D721Med (cell line): ENCODE results near the gene LIMS4.
"Not testable (repeated sequence)": the region's sequence is repeated elsewhere in the genome, so short reads cannot be mapped to it uniquely, and the experiment has no call there.

Experiments
- DNase-seq: peaks from one replicate; pipeline ENCODE4 v3.0.0; 2011; ENCODE audit warnings: low spot score; ENCODE audit not compliant: insufficient read length
- FAIRE-seq: peaks from 2 replicates; lab custom pipeline; 2011; peaks lifted over from hg19 to GRCh38; lab: Jason Lieb, UNC

Gene LIMS4

GRCh38 chr2:110472171-110473058 is at the start of gene LIMS4:
LIMS4 (minus strand) TSS chr2:110472816; CDS start chr2:110472778, 38 bp downstream.
- DNase-seq, FAIRE-seq: not testable (repeated sequence)

DNA sequence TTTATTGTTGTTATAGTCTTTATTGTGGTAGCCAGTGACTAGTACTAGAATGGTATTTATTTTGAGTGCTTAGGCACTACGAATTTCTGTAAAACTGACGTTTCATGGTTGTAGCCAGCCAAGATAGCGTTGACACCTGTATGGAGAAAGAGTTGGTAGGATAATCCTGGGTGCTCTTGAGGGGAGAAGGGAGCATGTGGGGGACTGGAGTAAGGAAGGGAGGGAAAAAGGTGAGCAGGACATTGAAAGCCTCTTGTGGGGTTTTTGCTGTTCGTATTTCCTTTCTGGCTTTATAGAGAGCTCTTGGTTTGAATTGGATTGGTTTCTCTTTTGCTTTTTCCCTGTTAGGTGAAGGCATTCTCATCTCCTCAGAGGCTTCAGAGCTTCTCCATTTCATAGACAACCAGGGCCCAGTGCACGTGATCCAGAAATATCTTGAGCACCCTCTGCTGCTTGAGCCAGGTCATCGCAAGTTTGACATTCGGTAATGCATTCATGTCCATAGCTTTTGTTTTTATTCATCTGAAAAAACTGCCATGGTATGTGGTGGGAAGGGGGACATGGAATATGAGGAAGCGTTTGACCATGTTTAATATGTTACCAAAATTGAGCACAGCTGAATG is 27.2 kb upstream of the LIMS4 start:
- not testable (repeated sequence) for FAIRE-seq, DNase-seq

GRCh38 chr2:110496027-110496426 is 23.4 kb upstream of the LIMS4 start:
- FAIRE-seq = not testable (repeated sequence)

DNA sequence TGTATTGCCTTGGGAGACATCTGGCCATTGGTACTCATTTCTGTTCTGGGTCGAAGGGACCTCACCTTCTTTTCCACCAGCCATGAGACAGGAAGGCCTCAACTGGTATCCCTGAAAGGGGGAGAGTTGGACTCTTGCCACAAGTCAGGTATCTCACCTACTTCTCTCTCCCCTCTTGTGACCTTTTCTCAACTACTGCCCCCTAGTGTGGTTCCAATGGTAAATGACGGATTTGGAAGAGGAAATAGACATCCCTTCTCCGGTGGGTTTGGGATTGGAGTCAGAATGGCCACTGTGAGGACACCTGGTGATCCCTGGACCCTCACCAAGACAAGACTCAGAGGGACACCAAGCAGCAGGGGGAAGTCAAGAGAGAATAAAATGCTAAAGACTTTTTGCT is 21.9 kb upstream of the LIMS4 start:
- FAIRE-seq, DNase-seq: not testable (repeated sequence)

More at GRCh38 chr2:110496027-110496426, 23.4 kb upstream of the LIMS4 start:
- DNase-seq = not testable (repeated sequence)

DNA sequence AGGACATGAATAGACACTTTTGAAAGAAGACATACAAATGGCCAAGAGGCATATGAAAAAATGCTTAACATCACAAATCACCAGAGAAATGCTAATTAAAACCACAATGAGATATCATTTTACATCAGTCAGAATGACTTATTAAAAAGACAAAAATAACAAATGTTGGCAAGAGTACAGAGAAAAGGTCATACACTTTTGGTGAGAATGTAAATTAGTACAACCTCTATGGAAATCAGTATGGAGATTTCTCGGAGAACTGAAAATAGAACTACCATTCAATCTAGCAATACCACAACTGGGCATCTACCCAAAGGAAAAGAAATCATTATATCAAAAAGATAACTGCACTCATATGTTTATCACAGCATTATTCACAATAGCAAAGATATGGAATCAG is 16.4 kb upstream of the LIMS4 start:
- not testable (repeated sequence) for FAIRE-seq, DNase-seq

- FAIRE-seq = not testable (repeated sequence)
Measured at GRCh38 chr2:110482697-110483096, 10.1 kb upstream of the LIMS4 start.

GRCh38 chr2:110481200-110481599 is 8.6 kb upstream of the LIMS4 start:
- not testable (repeated sequence) for DNase-seq, FAIRE-seq

More at GRCh38 chr2:110482697-110483096, 10.1 kb upstream of the LIMS4 start:
- not testable (repeated sequence) for DNase-seq

DNA sequence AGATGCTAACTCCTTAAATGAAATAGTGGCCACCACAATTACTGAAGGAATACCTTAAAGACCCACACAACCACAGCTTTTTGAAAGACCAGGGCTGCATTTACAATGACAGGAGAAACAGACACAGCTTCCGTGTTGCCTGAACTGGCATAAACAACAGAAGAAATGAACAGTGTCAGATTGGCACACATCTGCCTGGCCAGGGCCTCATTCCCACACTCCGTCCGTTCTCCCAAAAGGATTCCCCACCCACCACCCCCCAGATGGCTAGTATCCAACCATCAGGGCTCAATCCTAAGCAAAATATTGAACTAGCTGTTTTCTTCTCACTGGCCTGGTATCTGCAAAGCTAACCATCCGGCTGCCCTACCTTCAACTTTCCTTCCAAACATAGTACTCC is 7.5 kb upstream of the LIMS4 start:
- not testable (repeated sequence) for DNase-seq, FAIRE-seq

- FAIRE-seq, DNase-seq: not testable (repeated sequence)
Measured at GRCh38 chr2:110477370-110477769, 4.8 kb upstream of the LIMS4 start.

DNA sequence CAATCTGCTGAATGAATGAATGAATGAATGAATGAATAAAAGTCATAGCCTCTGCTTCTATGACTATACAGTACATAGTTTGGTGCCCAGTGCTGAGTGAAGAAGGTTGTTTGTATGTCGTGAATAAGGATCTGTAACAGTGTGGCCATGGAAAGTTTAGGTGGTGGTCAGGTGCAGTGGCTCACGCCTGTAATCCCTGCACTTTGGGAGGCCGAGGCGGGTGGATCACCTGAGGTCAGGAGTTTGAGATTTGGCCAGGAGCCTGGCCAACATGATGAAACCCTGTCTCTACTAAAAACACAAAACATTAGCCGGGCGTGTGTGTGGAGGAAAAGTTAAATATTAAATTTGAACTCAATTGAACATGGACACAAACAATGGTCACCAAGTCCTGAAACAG is 4.3 kb upstream of the LIMS4 start:
- not testable (repeated sequence) for FAIRE-seq

GRCh38 chr2:110475627-110476359 is 3.2 kb upstream of the LIMS4 start:
- DNase-seq, FAIRE-seq: not testable (repeated sequence)

More for the DNA sequence above, 4.3 kb upstream of the LIMS4 start:
- DNase-seq = not testable (repeated sequence)

- not testable (repeated sequence) for DNase-seq, FAIRE-seq
Measured at GRCh38 chr2:110474898-110475297, 2.3 kb upstream of the LIMS4 start.

DNA sequence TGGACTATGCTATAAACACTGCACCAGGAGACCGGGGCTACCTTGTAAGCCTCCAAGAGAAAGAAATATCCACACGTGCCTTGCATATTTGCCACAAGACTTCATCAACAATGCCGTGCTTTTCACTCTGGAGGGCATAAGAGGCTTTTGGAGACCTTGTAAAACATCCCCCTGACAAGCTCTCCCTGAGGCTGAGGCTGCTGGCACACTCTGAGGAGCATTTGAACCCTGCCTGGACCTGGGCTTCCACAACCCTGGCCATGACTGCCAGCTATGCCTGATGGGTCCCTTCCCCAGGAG is 393 bp upstream of the LIMS4 start:
- FAIRE-seq, DNase-seq: not testable (repeated sequence)

DNA sequence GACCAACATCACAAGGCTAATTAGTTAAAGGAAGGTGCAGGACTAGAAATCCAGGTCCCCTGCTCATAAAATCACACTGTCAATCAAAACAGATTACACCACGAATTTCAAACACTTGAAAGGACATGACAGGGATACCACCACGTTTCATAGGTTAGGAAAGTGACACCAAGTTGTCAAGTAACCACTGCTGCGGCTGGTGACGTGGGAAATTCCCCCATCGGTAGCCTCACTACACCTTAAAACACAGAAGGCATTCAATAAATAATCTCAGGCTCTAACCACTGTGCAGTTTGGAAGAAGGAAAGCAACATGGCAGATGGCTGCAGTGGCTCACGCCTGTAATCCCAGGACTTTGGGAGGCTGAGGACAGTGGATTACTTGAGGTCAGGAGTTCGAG is 3.7 kb downstream of the LIMS4 start:
- not testable (repeated sequence) for FAIRE-seq, DNase-seq

DNA sequence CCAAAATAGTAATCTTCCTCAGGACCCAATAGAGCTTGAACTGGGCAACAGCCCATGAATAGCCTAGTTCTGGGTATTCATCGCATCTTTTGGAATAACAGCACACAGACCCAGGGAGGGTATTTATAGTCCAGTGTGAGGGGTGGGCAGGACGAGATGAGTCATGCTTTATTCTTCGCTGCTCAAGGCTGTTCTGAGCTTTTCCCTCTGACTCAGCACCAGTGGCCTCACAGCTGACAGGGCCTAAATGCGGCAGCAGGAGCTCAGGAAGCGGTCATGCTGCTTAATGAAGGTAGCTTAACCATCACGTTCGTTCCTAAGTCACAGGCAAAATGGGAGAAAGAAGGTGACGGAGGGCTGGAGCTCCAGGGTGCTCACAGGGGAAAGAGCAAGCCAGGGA is 7.3 kb downstream of the LIMS4 start:
- not testable (repeated sequence) for DNase-seq

DNA sequence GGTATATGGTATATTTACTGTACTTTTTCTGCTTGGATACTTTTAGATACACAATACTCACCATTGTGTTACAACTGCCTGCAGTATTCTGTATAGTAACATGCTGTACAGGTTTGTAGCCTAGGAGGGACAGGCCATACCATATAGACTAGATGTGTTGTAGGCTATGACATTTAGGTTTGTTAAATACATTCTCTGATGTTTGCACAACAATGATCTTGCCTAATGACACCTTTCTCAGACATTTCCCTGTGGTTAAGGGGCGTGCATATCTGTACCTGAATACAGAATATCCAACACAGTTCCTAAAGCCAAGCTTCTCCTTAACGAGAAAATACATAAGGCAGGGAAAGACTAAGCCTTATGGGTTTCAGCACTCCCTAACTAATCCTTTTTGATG is 10.2 kb downstream of the LIMS4 start:
- not testable (repeated sequence) for DNase-seq, FAIRE-seq

More for the DNA sequence above, 7.3 kb downstream of the LIMS4 start:
- FAIRE-seq = not testable (repeated sequence)

DNA sequence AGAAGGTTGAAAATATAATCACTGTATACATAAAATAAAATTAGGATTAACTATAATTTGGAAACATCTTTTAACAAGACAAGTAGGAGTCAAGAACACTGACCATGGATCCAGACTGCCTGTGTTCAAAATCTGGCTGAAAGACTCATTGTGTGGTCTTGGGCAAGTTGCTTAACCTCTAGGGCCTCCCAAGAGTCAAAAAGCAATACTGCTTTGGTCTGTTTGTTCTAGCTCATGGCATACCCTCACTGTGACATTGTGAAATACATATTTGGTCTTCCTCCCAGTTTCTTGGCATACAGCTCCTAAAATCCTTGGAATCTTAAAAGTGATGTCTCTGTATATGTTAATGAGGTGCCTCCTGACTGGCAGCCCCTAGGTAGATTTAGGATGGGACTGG is 12.3 kb downstream of the LIMS4 start:
- not testable (repeated sequence) for FAIRE-seq, DNase-seq

GRCh38 chr2:110457214-110457590 is 15.4 kb downstream of the LIMS4 start:
- DNase-seq, FAIRE-seq: not testable (repeated sequence)

GRCh38 chr2:110456291-110457213 is 16.1 kb downstream of the LIMS4 start:
- not testable (repeated sequence) for DNase-seq, FAIRE-seq
